ENCODE measurements around the gene OVCH2.

Gene OVCH2

GRCh38 chr11:7655253-7656217, 50.7 kb downstream of the OVCH2 start:
- TF ChIP-seq, protein P1, sequence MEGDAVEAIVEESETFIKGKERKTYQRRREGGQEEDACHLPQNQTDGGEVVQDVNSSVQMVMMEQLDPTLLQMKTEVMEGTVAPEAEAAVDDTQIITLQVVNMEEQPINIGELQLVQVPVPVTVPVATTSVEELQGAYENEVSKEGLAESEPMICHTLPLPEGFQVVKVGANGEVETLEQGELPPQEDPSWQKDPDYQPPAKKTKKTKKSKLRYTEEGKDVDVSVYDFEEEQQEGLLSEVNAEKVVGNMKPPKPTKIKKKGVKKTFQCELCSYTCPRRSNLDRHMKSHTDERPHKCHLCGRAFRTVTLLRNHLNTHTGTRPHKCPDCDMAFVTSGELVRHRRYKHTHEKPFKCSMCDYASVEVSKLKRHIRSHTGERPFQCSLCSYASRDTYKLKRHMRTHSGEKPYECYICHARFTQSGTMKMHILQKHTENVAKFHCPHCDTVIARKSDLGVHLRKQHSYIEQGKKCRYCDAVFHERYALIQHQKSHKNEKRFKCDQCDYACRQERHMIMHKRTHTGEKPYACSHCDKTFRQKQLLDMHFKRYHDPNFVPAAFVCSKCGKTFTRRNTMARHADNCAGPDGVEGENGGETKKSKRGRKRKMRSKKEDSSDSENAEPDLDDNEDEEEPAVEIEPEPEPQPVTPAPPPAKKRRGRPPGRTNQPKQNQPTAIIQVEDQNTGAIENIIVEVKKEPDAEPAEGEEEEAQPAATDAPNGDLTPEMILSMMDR (IDR thresholded peaks at IDR 0.05; ENCODE audit: low read depth, low read length, missing control alignments) = no peak
- no peak for DNase-seq (ENCODE audit: low read depth)

GRCh38 chr11:7654195-7654705, 52.0 kb downstream of the OVCH2 start:
- TF ChIP-seq, protein P1 (IDR thresholded peaks at IDR 0.05; ENCODE audit: low read depth, low read length, missing control alignments) = no peak
- H3K4me3 ChIP-seq (ENCODE audit: low read depth, low read length) = no peak overlapping the region
- no peak for DNase-seq (ENCODE audit: low read depth)

More at GRCh38 chr11:7655253-7656217, 50.7 kb downstream of the OVCH2 start:
- no peak overlapping the region for H3K4me3 ChIP-seq (ENCODE audit: low read depth, low read length)

DNA sequence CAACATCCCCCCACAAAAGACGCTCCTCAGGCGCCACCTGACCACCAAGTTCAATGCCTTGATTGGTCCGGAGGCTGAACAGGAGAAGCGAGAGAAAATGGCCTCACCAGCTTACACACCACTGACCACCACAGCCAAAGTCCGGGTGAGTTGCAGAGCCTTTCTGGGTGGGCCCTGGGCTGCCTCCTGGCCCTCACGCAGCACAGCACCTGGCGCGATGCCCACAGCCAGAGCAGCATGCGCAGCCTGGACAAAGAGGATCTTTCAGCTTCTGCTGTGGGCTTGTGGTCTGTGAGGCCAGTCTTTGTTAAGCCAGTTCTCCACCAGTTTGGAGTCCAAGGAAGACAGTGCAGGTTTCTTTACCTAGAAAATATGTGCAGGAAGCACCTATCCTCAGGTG, 54.6 kb downstream of the OVCH2 start:
- no peak overlapping the region for H3K4me3 ChIP-seq (ENCODE audit: low read depth, low read length)
- no peak for DNase-seq (ENCODE audit: low read depth)
- TF ChIP-seq, protein P1 (IDR thresholded peaks at IDR 0.05; ENCODE audit: low read depth, low read length, missing control alignments) = no peak

DNA sequence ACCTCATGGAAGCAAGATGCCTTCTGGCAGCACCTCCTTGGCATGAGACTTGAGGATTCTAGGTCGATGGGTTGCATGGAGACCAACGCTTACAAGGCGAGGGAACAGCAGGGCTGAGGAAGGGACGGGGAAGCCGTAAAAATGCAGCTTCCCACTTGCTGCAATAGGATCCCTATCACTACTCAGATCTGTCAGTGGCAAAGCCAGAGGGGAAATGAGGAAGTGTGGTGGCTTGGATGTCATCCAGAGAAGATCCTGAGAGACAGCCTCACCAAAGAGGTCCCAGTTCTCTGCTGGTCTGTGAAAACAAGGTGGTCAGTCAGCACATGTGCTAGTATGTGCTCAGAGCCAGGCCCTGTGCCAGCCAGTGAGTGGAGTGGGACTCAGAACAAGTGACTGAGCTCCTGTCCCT, 55.1 kb downstream of the OVCH2 start:
- no peak overlapping the region for H3K4me3 ChIP-seq (ENCODE audit: low read depth, low read length)
- TF ChIP-seq, protein P1 (IDR thresholded peaks at IDR 0.05; ENCODE audit: low read depth, low read length, missing control alignments) = no peak
- no peak for DNase-seq (ENCODE audit: low read depth)

- TF ChIP-seq, protein P1 (IDR thresholded peaks at IDR 0.05; ENCODE audit: low read depth, low read length, missing control alignments) = no peak
- no peak overlapping the region for H3K4me3 ChIP-seq (ENCODE audit: low read depth, low read length)
- no peak for DNase-seq (ENCODE audit: low read depth)
Measured at GRCh38 chr11:7648264-7648663, 58.0 kb downstream of the OVCH2 start.

GRCh38 chr11:7646866-7647265, 59.4 kb downstream of the OVCH2 start:
- TF ChIP-seq, protein P1 (IDR thresholded peaks at IDR 0.05; ENCODE audit: low read depth, low read length, missing control alignments) = no peak
- H3K4me3 ChIP-seq (ENCODE audit: low read depth, low read length) = no peak overlapping the region
- DNase-seq (ENCODE audit: low read depth) = no peak
